HCT116 (cell line): ENCODE results near the gene NUB1. TPM values are rescaled to one million over a fixed set of nuclear protein-coding genes. Genes with fewer than 3 reads are reported as not detected.

Source experiments
- ATAC-seq: fragments of 200-7000 bp; cut with Tn5 transposase; 2 replicates; pipeline ENCODE4 v1.9.1; 2020; ENCODE audit warnings: mild to moderate bottlenecking, moderate library complexity
- BruUV-seq: library from RNA; stranded (reverse); fragments of 400-500 nt; replicated peaks from 2 replicates; lab custom pipeline; 2021; lab: Mats Ljungman, UMichigan
- CTCF ChIA-PET: fragments of 300-600 bp; sonication (Branson Sonifier 250); formaldehyde crosslinking; loops from one replicate; lab custom pipeline; 2021; ENCODE audit warnings: antibody characterized with exemption; lab: Charles Lee
- POLR2A ChIA-PET: fragments of 300-600, 350-600 bp; sonication (Branson Sonifier 250); formaldehyde crosslinking; loops from one replicate; lab custom pipeline; 2021; ENCODE audit warnings: antibody characterized with exemption; lab: Charles Lee
- RAD21 ChIA-PET, 2 experiments: fragments of 300-600 bp; sonication (Branson Sonifier 250); formaldehyde crosslinking; loops; one replicate each; lab custom pipeline; 2023; ENCODE audit warnings: low total read pairs in 2 of 2; ENCODE audit not compliant: uncharacterized antibody in 2 of 2, unreplicated experiment in 2 of 2, low non-redundant PET in 1 of 2; lab: Charles Lee
- DNase-seq: peaks from one replicate; pipeline ENCODE4 v3.0.0-alpha.2; 2010; ENCODE audit warnings: low read depth, low spot score
- H2AFZ ChIP-seq: fragments of 200-600 bp; shearing (Covaris generic), sonication (generic); 2 replicates; pipeline ENCODE4 v1.6.1; 2017; ENCODE audit warnings: low read depth, mixed run types, mixed read lengths, antibody characterized with exemption, low read length; ENCODE audit not compliant: poor library complexity, severe bottlenecking
- H3K27ac ChIP-seq: 2 replicates; pipeline ENCODE4 v1.5.1; 2012; ENCODE audit warnings: low read depth, low read length
- H3K27me3 ChIP-seq: fragments of 200-600 bp; sonication (generic); 2 replicates; pipeline ENCODE4 v1.6.1; 2016; ENCODE audit warnings: mixed run types, low read length, mixed read lengths; ENCODE audit not compliant: insufficient read depth
- H3K36me3 ChIP-seq, 2 experiments: fragments of 200-500 bp in 1 of 2; fragments of 200-600 bp in 1 of 2; sonication (Bioruptor generic) in 1 of 2; sonication (generic) in 1 of 2; 2 replicates each; pipeline versions ENCODE4 v1.5.1 to v1.6.1; 2014 to 2016; ENCODE audit warnings: low read length in 2 of 2, inconsistent platforms in 1 of 2, mixed read lengths in 1 of 2, mixed run types in 1 of 2; ENCODE audit not compliant: insufficient read depth in 2 of 2, control insufficient read depth in 1 of 2
- H3K4me1 ChIP-seq, 2 experiments: fragments of 200-600 bp in 1 of 2; sonication (generic) in 1 of 2; 2 replicates each; pipeline versions ENCODE4 v1.5.1 to v1.6.1; 2012 to 2017; ENCODE audit warnings: low read length in 2 of 2, inconsistent platforms in 1 of 2, mild to moderate bottlenecking in 1 of 2, mixed read lengths in 1 of 2, mixed run types in 1 of 2, moderate library complexity in 1 of 2; ENCODE audit not compliant: insufficient read depth in 2 of 2, control insufficient read depth in 1 of 2
- H3K4me2 ChIP-seq: fragments of 200-600 bp; sonication (generic); 2 replicates; pipeline ENCODE4 v1.6.1; 2017; ENCODE audit warnings: mixed run types, low read length, mixed read lengths
- H3K4me3 ChIP-seq, 2 experiments: fragments of 200-600 bp in 1 of 2; sonication (generic) in 1 of 2; replicated peaks in 1 of 2; 2 replicates each; pipeline ENCODE4 v1.5.1; 2011 to 2016; ENCODE audit warnings: low read length in 2 of 2, control low read depth in 1 of 2, low read depth in 1 of 2, mild to moderate bottlenecking in 1 of 2, mixed read lengths in 1 of 2, mixed run types in 1 of 2
- H3K79me2 ChIP-seq: fragments of 200-600 bp; sonication (generic); 2 replicates; pipeline ENCODE4 v1.6.1; 2017; ENCODE audit warnings: mild to moderate bottlenecking, mixed run types, low read length, moderate library complexity, mixed read lengths; ENCODE audit not compliant: insufficient read depth
- H3K9ac ChIP-seq: fragments of 200-600 bp; sonication (generic); 2 replicates; pipeline ENCODE4 v1.6.1; 2016; ENCODE audit warnings: low read length, mixed read lengths
- H3K9me2 ChIP-seq: fragments of 200-600 bp; sonication (generic), shearing (Covaris generic); 2 replicates; pipeline ENCODE4 v1.6.1; 2017; ENCODE audit warnings: mixed run types, mild to moderate bottlenecking, moderate library complexity; ENCODE audit not compliant: insufficient read depth
- H3K9me3 ChIP-seq, 2 experiments: fragments of 200-500 bp in 1 of 2; fragments of 200-600 bp in 1 of 2; sonication (Bioruptor generic) in 1 of 2; sonication (generic) in 1 of 2; 2 replicates each; pipeline ENCODE4 v1.6.1; 2014 to 2017; ENCODE audit warnings: low read length in 2 of 2, mixed read lengths in 2 of 2, inconsistent platforms in 1 of 2, low read depth in 1 of 2, mild to moderate bottlenecking in 1 of 2, mixed run types in 1 of 2, moderate library complexity in 1 of 2; ENCODE audit not compliant: control insufficient read depth in 1 of 2, insufficient read depth in 1 of 2
- H4K20me1 ChIP-seq: fragments of 200-600 bp; sonication (generic), shearing (Covaris generic); 2 replicates; pipeline ENCODE4 v1.6.1; 2017; ENCODE audit warnings: mixed run types, mild to moderate bottlenecking, moderate library complexity; ENCODE audit not compliant: insufficient read depth
- ELF1 ChIP-seq: IDR thresholded peaks from 2 replicates; pipeline ENCODE4 v1.6.1; 2012; ENCODE audit warnings: low read depth, borderline replicate concordance
- POLR2AphosphoS5 ChIP-seq: IDR thresholded peaks from 2 replicates; pipeline ENCODE4 v1.6.1; 2011; ENCODE audit warnings: mild to moderate bottlenecking, low read depth, low read length, moderate library complexity
- RAD21 ChIP-seq: IDR thresholded peaks from 2 replicates; pipeline ENCODE4 v1.6.1; 2012; ENCODE audit warnings: low read depth, mild to moderate bottlenecking
- TCF7L2 ChIP-seq: IDR thresholded peaks from 2 replicates; pipeline ENCODE4 v1.7.0; 2011; ENCODE audit warnings: borderline replicate concordance, inconsistent platforms; ENCODE audit not compliant: insufficient read depth, insufficient read length; ENCODE audit errors: extremely low read depth
- intact Hi-C: fragments of 100-400 bp; cut with micrococcal nuclease; formaldehyde crosslinking; loops from 2 replicates; pipeline ENCODE4 v1.10.0; 2022
- total RNA-seq: library from RNA; stranded (reverse); gene quantifications from one replicate; pipeline ENCODE4 v1.2.1, GENCODE V29; 2021; ENCODE audit not compliant: unreplicated experiment
- TF ChIP-seq, protein P1 (sequence below): IDR thresholded peaks from 2 replicates; pipeline ENCODE4 v1.6.1; 2012
- TF ChIP-seq, protein P2 (sequence below), 3 experiments: fragments of 200-600 bp in 1 of 3; sonication (generic) in 1 of 3; IDR thresholded peaks in 2 of 3; conservative IDR thresholded peaks in 1 of 3; 2 replicates each; pipeline ENCODE4 v1.5.1; 2012 to 2017; ENCODE audit warnings: low read depth in 2 of 3, low read length in 2 of 3, antibody characterized with exemption in 1 of 3, borderline replicate concordance in 1 of 3, control low read depth in 1 of 3, mild to moderate bottlenecking in 1 of 3, mixed read lengths in 1 of 3, mixed run types in 1 of 3, moderate library complexity in 1 of 3; ENCODE audit not compliant: insufficient read depth in 1 of 3

The NUB1 gene
- total RNA-seq, 1 experiment from 2014 or later: 44.0 TPM

DNA sequence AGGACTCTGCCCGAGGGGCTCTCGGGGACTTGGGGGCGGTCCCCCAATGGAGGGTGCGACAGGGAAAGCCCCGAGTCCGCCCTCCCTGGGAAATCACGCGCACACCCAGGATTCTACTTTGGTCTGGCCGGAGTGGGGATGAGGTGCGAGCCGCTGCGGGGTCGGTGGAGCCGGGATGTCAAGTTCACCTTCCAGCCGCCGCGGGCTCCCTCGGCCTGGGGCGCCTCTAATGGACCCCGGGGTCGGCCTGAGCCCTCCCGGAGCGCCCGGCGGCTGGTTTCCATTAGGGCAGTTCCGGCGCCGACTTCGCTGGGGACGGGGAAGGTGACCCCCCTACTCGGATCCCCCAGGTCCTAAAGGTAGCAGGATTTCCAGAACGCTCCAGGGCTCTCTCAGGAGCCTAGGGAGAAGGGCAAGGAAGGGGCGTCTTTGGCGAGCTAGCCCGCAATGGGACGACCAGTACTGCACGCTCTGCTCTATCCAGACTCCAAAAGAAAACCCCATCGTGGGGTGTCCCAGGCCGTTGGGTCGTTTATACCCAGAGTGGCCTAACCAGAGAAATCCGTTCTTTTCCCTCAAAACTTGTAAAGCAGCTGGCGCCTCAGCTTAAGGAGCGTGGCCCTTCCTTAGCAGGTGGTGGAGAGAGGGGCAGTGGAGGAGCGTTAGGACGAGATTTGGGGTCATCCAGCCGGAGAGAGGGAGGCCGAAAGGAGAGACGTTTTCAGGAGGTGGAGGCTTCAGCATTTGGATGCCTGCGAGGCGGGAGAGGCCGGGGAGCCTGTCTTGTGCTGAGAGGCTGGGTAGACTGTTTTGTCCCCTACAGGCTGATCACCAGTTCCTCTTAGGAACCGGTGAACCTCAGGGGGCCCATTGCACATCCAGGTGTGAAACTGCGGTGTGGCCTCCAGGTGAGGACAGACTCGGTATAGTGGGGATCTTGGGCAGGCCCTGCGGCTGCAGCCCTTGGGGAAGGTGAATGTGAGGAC, 69.1 kb downstream of the NUB1 start:
- no peak overlapping the region for H3K9ac ChIP-seq
- no peaks in the 10 kb centered on the region for H3K9me3 ChIP-seq
- no peak for ATAC-seq
- no peak overlapping the region for H3K4me2 ChIP-seq
- peaks cover 6 to 8% of the 10 kb centered on the region in 2 experiments; a peak in 2 of 4 replicates for H3K4me1 ChIP-seq
- H3K36me3 ChIP-seq: no peaks in the 10 kb centered on the region
- H2AFZ ChIP-seq: no peak overlapping the region
- intact Hi-C loops: no loop called here
- no peaks in the 10 kb centered on the region for H4K20me1 ChIP-seq
- ChIA-PET RAD21 (no interaction called here), CTCF (no interaction called here)
- no peaks in the 10 kb centered on the region for H3K9me2 ChIP-seq
- no peaks in the 10 kb centered on the region for H3K27me3 ChIP-seq
- TF ChIP-seq TCF7L2: no peak
- TF ChIP-seq POLR2AphosphoS5: no peak
- TF ChIP-seq, protein P1, sequence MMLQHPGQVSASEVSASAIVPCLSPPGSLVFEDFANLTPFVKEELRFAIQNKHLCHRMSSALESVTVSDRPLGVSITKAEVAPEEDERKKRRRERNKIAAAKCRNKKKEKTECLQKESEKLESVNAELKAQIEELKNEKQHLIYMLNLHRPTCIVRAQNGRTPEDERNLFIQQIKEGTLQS: no peak
- TF ChIP-seq, all 23 proteins: peak for 0
- no TSS peak for BruUV-seq
- Histone ChIP-seq H3K27ac (no peak overlapping the region), H3K79me2 (no peaks in the 10 kb centered on the region), H3K4me3 (no peak overlapping the region)
- POLR2A ChIA-PET: no interaction called here
- no peak for DNase-seq

DNA sequence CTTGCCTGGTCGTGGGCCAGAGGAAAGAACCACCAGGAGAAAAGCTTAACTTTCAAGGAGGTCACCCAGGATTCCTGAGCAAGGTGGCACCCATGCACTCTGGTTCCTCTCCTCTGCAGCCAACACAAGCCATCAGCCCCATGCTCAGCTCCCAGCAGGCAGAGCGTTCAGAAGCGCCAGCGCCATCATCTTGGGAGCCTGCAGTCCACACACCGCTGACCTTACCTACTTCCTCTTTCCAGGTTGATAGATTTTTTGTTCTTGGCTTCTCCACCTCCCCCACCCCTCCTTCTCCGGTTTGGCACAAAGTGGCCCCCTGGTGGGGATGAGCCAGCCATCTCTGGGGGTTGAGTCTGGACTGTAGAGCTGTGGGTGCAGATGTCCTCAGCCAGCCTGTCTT, 69.9 kb downstream of the NUB1 start:
- no peak overlapping the region for H3K9ac ChIP-seq
- no peaks in the 10 kb centered on the region for H3K36me3 ChIP-seq
- H3K9me2 ChIP-seq: no peaks in the 10 kb centered on the region
- no peak overlapping the region for H3K4me2 ChIP-seq
- ChIA-PET RAD21 (no interaction called here), CTCF (no interaction called here), POLR2A (no interaction called here)
- intact Hi-C loops: no loop called here
- no peak overlapping the region for H3K4me3 ChIP-seq
- no peaks in the 10 kb centered on the region for H3K27me3 ChIP-seq
- H2AFZ ChIP-seq: no peak overlapping the region
- no peaks in the 10 kb centered on the region for H3K9me3 ChIP-seq
- no peak for DNase-seq
- TF ChIP-seq, protein P2, sequence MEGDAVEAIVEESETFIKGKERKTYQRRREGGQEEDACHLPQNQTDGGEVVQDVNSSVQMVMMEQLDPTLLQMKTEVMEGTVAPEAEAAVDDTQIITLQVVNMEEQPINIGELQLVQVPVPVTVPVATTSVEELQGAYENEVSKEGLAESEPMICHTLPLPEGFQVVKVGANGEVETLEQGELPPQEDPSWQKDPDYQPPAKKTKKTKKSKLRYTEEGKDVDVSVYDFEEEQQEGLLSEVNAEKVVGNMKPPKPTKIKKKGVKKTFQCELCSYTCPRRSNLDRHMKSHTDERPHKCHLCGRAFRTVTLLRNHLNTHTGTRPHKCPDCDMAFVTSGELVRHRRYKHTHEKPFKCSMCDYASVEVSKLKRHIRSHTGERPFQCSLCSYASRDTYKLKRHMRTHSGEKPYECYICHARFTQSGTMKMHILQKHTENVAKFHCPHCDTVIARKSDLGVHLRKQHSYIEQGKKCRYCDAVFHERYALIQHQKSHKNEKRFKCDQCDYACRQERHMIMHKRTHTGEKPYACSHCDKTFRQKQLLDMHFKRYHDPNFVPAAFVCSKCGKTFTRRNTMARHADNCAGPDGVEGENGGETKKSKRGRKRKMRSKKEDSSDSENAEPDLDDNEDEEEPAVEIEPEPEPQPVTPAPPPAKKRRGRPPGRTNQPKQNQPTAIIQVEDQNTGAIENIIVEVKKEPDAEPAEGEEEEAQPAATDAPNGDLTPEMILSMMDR (IDR thresholded peaks at IDR 0.05 in 2 of 3, conservative IDR thresholded peaks at IDR 0.05 in 1 of 3; ENCODE audit: borderline replicate concordance in 1 of 3, insufficient read depth in 1 of 3, low read depth in 2 of 3, low read length in 2 of 3): peak in 1 of 3 experiments; percentile 12; a peak in 1 of 6 replicates
- TF ChIP-seq RAD21 (peak; percentile 15; the same call in 1 of the 2 replicates), ELF1 (no peak)
- peaks cover 6 to 7% of the 10 kb centered on the region in 2 experiments; a peak in 2 of 4 replicates for H3K4me1 ChIP-seq
- no TSS peak for BruUV-seq
- H3K27ac ChIP-seq: no peak overlapping the region
- H3K79me2 ChIP-seq: no peaks in the 10 kb centered on the region
- H4K20me1 ChIP-seq: no peaks in the 10 kb centered on the region
- peak; percentile 50; the same call in 1 of the 2 replicates for ATAC-seq
